GM12878 (cell line): Measurements from ENCODE around the gene GABRB2. TPM values are rescaled to one million over a fixed set of nuclear protein-coding genes. Genes with fewer than 3 reads are reported as not detected.

ENCODE experiments used
- ATAC-seq: fragments of 200-7000 bp; cut with Tn5 transposase; 3 replicates; pipeline ENCODE4 v1.9.1; 2020; ENCODE audit warnings: mild to moderate bottlenecking, moderate library complexity
- BruUV-seq: library from RNA; stranded (reverse); fragments of 400-500 nt; replicated peaks from 2 replicates; lab custom pipeline; 2021; lab: Mats Ljungman, UMichigan
- CTCF ChIA-PET: fragments of 300-600 bp; sonication (Branson Sonifier 250); formaldehyde crosslinking; extraction: SDS; loops from one replicate; lab custom pipeline; 2021; ENCODE audit warnings: inconsistent platforms; lab: Yijun Ruan, JAX
- POLR2A ChIA-PET: fragments of 350-600 bp; formaldehyde crosslinking; extraction: SDS; loops from one replicate; lab custom pipeline; 2021; ENCODE audit warnings: inconsistent platforms; lab: Charles Lee
- RAD21 ChIA-PET: fragments of 300-600 bp; sonication (Branson Sonifier 250); formaldehyde crosslinking; loops from one replicate; lab custom pipeline; 2023; ENCODE audit warnings: antibody characterized with exemption; ENCODE audit not compliant: unreplicated experiment; lab: Charles Lee
- SMC1A ChIA-PET: fragments of 300-600 bp; sonication (Branson Sonifier 250); formaldehyde crosslinking; loops from one replicate; lab custom pipeline; 2023; ENCODE audit not compliant: unreplicated experiment, uncharacterized antibody; lab: Charles Lee
- DNase-seq: peaks from one replicate; pipeline ENCODE4 v3.0.0-alpha.2; 2011; ENCODE audit warnings: low read depth, low spot score
- FAIRE-seq: peaks from 3 replicates; lab custom pipeline; 2011; peaks lifted over from hg19 to GRCh38; lab: Jason Lieb, UNC
- H2AFZ ChIP-seq: 2 replicates; pipeline ENCODE4 v1.6.0; 2011; ENCODE audit warnings: low read depth, low read length, control low read depth; ENCODE audit not compliant: control insufficient read depth
- H3K27ac ChIP-seq: 2 replicates; pipeline ENCODE4 v1.5.1; 2011; ENCODE audit warnings: control low read depth; ENCODE audit not compliant: control insufficient read depth, insufficient read depth
- H3K27me3 ChIP-seq, 2 experiments: replicated peaks in 1 of 2; 2 replicates each; pipeline versions ENCODE4 v1.6.0 to v1.6.1; 2011; ENCODE audit warnings: low read length in 1 of 2; ENCODE audit not compliant: control insufficient read depth in 2 of 2, insufficient read depth in 2 of 2
- H3K36me3 ChIP-seq, 2 experiments: 2 replicates each; pipeline ENCODE4 v1.5.1; 2011; ENCODE audit warnings: low read length in 1 of 2; ENCODE audit not compliant: control insufficient read depth in 2 of 2, insufficient read depth in 2 of 2
- H3K4me1 ChIP-seq: 2 replicates; pipeline ENCODE4 v1.6.1; 2011; ENCODE audit warnings: mild to moderate bottlenecking, low read length, moderate library complexity, mixed read lengths; ENCODE audit not compliant: control insufficient read depth, insufficient read depth
- H3K4me2 ChIP-seq: 2 replicates; pipeline ENCODE4 v1.6.0; 2011; ENCODE audit warnings: control low read depth; ENCODE audit not compliant: control insufficient read depth, insufficient read depth
- H3K4me3 ChIP-seq: fragments of 200-600 bp; sonication (generic); 2 replicates; pipeline ENCODE4 v1.5.1; 2016
- H3K79me2 ChIP-seq: 2 replicates; pipeline ENCODE4 v1.6.0; 2011; ENCODE audit warnings: low read length; ENCODE audit not compliant: control insufficient read depth, insufficient read depth
- H3K9ac ChIP-seq: 2 replicates; pipeline ENCODE4 v1.8.0; 2011; ENCODE audit warnings: low read length, control low read depth, mixed read lengths; ENCODE audit not compliant: control insufficient read depth, insufficient read depth
- H3K9me3 ChIP-seq: replicated peaks from 3 replicates; pipeline ENCODE4 v1.5.1; 2011; ENCODE audit warnings: mild to moderate bottlenecking, low read length; ENCODE audit not compliant: control insufficient read depth, insufficient read depth
- H4K20me1 ChIP-seq: 2 replicates; pipeline ENCODE4 v1.6.0; 2011; ENCODE audit not compliant: control insufficient read depth, insufficient read depth
- CEBPB ChIP-seq, 2 experiments: fragments of 150-350 bp in 1 of 2; IDR thresholded peaks; 2 replicates each; pipeline ENCODE4 v1.6.1; 2012 to 2014; ENCODE audit warnings: low read depth in 2 of 2, low read length in 2 of 2, borderline replicate concordance in 1 of 2, inconsistent platforms in 1 of 2
- ESRRA ChIP-seq: IDR thresholded peaks from 2 replicates; pipeline ENCODE4 v1.6.1; 2012; ENCODE audit warnings: mild to moderate bottlenecking, low read length, improper control_type of control experiment
- ETV6 ChIP-seq, 2 experiments: fragments of 450-650 bp in 1 of 2; IDR thresholded peaks in 1 of 2; conservative IDR thresholded peaks in 1 of 2; 2 replicates each; pipeline ENCODE4 v1.6.1; 2014; ENCODE audit warnings: antibody characterized with exemption in 1 of 2, borderline replicate concordance in 1 of 2, low read depth in 1 of 2, mild to moderate bottlenecking in 1 of 2, moderate library complexity in 1 of 2
- JUNB ChIP-seq: IDR thresholded peaks from 2 replicates; pipeline ENCODE4 v1.6.1; 2016; ENCODE audit warnings: antibody characterized with exemption, mild to moderate bottlenecking
- MEF2B ChIP-seq: fragments of 450-650 bp; IDR thresholded peaks from 2 replicates; pipeline ENCODE4 v1.6.1; 2018; ENCODE audit warnings: mild to moderate bottlenecking, moderate library complexity; ENCODE audit not compliant: partially characterized antibody, poor library complexity, severe bottlenecking
- MTA2 ChIP-seq: fragments of 450-650 bp; IDR thresholded peaks from 2 replicates; pipeline ENCODE4 v1.6.1; 2016; ENCODE audit warnings: low read depth, mild to moderate bottlenecking, moderate library complexity
- NFXL1 ChIP-seq: fragments of 450-650 bp; IDR thresholded peaks from 2 replicates; pipeline ENCODE4 v1.6.1; 2017; ENCODE audit warnings: antibody characterized with exemption, mild to moderate bottlenecking, borderline replicate concordance
- POLR2AphosphoS5 ChIP-seq: IDR thresholded peaks from 2 replicates; pipeline ENCODE4 v1.6.1; 2011; ENCODE audit warnings: mild to moderate bottlenecking, low read length, inconsistent platforms
- SMAD1 ChIP-seq: fragments of 450-650 bp; IDR thresholded peaks from 2 replicates; pipeline ENCODE4 v1.6.1; 2018; ENCODE audit warnings: mild to moderate bottlenecking, low read depth; ENCODE audit not compliant: partially characterized antibody
- STAT3 ChIP-seq: IDR thresholded peaks from 2 replicates; pipeline ENCODE4 v1.6.1; 2011; ENCODE audit warnings: low read depth, low read length, improper control_type of control experiment
- ZBED1 ChIP-seq: IDR thresholded peaks from 2 replicates; pipeline ENCODE4 v1.6.1; 2016; ENCODE audit warnings: borderline replicate concordance
- WGBS: methylation state at CpG from one replicate; pipeline ENCODE4 v1.1.6; 2016; ENCODE audit warnings: low lambda C conversion rate; ENCODE audit not compliant: insufficient replicate concordance, insufficient coverage; ENCODE audit errors: missing lambda C conversion rate; 5-methylcytosine and 5-hydroxymethylcytosine counted together
- in situ Hi-C: fragments of 300-500 bp; cut with MboI; formaldehyde crosslinking; loops from 9 replicates; pipeline ENCODE4 v1.14.3; 2018; ENCODE audit warnings: mixed read lengths
- intact Hi-C: fragments of 100-400 bp; cut with micrococcal nuclease; formaldehyde crosslinking; loops from one replicate; pipeline ENCODE4 v1.14.2; 2022; ENCODE audit not compliant: unreplicated experiment
- polyA plus RNA-seq, 11 experiments: library from polyadenylated mRNA; depleted of rRNA in 4 of 11; unstranded in 6 of 11; stranded (reverse) in 5 of 11; fragments of >200 nt; fragmentation: Nextera tagmentation in 4 of 11; fragmentation: Illumina TruSeq in 1 of 11; extraction: Ambion mirVana in 4 of 11; extraction: Trizol in 1 of 11; gene quantifications; 1 replicate in 1 of 11; 2 replicates in 10 of 11; pipeline versions ENCODE4 v1.2.1 to v1.2.3, GENCODE V29; 2011 to 2016; ENCODE audit warnings: inconsistent platforms in 2 of 11, missing spikeins in 2 of 11, low read depth in 1 of 11
- total RNA-seq, 4 experiments: library from RNA; depleted of rRNA in 3 of 4; stranded (reverse); fragments of >200 nt in 3 of 4; fragmentation: Illumina TruSeq in 1 of 4; extraction: Trizol in 1 of 4; gene quantifications; 2 replicates each; pipeline versions ENCODE4 v1.2.1 to v1.2.3, GENCODE V29; 2013 to 2021
- TF ChIP-seq, protein P1 (sequence below): IDR thresholded peaks from 2 replicates; pipeline ENCODE4 v1.6.1; 2012; ENCODE audit warnings: improper control_type of control experiment, low read depth, low read length; ENCODE audit not compliant: insufficient replicate concordance
- TF ChIP-seq, protein P2 (sequence below): fragments of 450-650 bp; IDR thresholded peaks from 2 replicates; pipeline ENCODE4 v1.6.1; 2017; ENCODE audit warnings: mild to moderate bottlenecking

GABRB2 gene
- total and polyA plus RNA-seq, 10 of the 15 experiments (the other 5 are each of a cell fraction or from before 2014, with no cell fraction given) = 0.12 to 0.85 (median 0.43) TPM

DNA sequence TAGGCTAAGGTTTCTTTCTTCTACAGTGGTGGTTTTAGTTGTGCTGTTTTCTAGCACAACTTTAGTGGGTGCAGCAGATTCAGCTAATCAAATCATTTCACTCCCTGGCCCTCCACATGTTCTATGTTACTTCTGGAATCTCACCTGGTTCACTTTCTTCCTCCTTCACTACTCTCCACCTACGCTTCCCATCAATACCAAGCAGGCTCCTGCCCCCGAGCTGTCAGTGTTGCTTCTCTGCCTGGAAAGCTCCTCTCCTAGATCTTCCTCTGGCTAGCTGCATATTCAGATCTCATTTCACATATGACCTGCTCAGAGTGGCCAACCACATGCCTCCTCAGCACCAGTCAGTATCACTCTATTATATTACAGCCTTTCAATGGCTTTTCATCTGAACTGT lies 19.6 kb upstream of the GABRB2 start:
- no peak overlapping the region for H3K9ac ChIP-seq
- in situ Hi-C loops = no loop called here
- DNase-seq = no peak
- H3K36me3 ChIP-seq = no peaks in the 10 kb centered on the region
- H4K20me1 ChIP-seq = no peaks in the 10 kb centered on the region
- ChIA-PET CTCF (no interaction called here), POLR2A (no interaction called here), RAD21 (no interaction called here), SMC1A (interaction anchor here (1.1 kb wide), 1 partner anchor 11 kb away, joined by 3 read pairs; no protein-coding TSS in a partner anchor)
- no peak for ATAC-seq
- no peaks in the 10 kb centered on the region for H3K79me2 ChIP-seq
- H3K9me3 ChIP-seq = no peaks in the 10 kb centered on the region
- no peaks in the 10 kb centered on the region for H3K27me3 ChIP-seq
- H3K4me3 ChIP-seq = no peak overlapping the region
- no peak overlapping the region for H3K4me2 ChIP-seq
- H2AFZ ChIP-seq = no peak overlapping the region
- WGBS = 18% methylated on average over 2 of the region's 2 CpGs
- FAIRE-seq = no peak
- TF ChIP-seq MEF2B = no peak
- TF ChIP-seq NFXL1 = no peak
- no peak for TF ChIP-seq CEBPB (IDR thresholded peaks at IDR 0.05; ENCODE audit: borderline replicate concordance in 1 of 2, low read depth in 2 of 2, low read length in 2 of 2)
- TF ChIP-seq MTA2 = no peak
- no peak for TF ChIP-seq ETV6 (conservative IDR thresholded peaks at IDR 0.05 in 1 of 2, IDR thresholded peaks at IDR 0.05 in 1 of 2; ENCODE audit: borderline replicate concordance in 1 of 2, low read depth in 1 of 2)
- TF ChIP-seq, protein P1, sequence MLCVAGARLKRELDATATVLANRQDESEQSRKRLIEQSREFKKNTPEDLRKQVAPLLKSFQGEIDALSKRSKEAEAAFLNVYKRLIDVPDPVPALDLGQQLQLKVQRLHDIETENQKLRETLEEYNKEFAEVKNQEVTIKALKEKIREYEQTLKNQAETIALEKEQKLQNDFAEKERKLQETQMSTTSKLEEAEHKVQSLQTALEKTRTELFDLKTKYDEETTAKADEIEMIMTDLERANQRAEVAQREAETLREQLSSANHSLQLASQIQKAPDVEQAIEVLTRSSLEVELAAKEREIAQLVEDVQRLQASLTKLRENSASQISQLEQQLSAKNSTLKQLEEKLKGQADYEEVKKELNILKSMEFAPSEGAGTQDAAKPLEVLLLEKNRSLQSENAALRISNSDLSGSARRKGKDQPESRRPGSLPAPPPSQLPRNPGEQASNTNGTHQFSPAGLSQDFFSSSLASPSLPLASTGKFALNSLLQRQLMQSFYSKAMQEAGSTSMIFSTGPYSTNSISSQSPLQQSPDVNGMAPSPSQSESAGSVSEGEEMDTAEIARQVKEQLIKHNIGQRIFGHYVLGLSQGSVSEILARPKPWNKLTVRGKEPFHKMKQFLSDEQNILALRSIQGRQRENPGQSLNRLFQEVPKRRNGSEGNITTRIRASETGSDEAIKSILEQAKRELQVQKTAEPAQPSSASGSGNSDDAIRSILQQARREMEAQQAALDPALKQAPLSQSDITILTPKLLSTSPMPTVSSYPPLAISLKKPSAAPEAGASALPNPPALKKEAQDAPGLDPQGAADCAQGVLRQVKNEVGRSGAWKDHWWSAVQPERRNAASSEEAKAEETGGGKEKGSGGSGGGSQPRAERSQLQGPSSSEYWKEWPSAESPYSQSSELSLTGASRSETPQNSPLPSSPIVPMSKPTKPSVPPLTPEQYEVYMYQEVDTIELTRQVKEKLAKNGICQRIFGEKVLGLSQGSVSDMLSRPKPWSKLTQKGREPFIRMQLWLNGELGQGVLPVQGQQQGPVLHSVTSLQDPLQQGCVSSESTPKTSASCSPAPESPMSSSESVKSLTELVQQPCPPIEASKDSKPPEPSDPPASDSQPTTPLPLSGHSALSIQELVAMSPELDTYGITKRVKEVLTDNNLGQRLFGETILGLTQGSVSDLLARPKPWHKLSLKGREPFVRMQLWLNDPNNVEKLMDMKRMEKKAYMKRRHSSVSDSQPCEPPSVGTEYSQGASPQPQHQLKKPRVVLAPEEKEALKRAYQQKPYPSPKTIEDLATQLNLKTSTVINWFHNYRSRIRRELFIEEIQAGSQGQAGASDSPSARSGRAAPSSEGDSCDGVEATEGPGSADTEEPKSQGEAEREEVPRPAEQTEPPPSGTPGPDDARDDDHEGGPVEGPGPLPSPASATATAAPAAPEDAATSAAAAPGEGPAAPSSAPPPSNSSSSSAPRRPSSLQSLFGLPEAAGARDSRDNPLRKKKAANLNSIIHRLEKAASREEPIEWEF = no peak
- TF ChIP-seq SMAD1 = no peak
- no peak for TF ChIP-seq JUNB
- TF ChIP-seq, protein P2, sequence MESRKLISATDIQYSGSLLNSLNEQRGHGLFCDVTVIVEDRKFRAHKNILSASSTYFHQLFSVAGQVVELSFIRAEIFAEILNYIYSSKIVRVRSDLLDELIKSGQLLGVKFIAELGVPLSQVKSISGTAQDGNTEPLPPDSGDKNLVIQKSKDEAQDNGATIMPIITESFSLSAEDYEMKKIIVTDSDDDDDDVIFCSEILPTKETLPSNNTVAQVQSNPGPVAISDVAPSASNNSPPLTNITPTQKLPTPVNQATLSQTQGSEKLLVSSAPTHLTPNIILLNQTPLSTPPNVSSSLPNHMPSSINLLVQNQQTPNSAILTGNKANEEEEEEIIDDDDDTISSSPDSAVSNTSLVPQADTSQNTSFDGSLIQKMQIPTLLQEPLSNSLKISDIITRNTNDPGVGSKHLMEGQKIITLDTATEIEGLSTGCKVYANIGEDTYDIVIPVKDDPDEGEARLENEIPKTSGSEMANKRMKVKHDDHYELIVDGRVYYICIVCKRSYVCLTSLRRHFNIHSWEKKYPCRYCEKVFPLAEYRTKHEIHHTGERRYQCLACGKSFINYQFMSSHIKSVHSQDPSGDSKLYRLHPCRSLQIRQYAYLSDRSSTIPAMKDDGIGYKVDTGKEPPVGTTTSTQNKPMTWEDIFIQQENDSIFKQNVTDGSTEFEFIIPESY = no peak
- TF ChIP-seq STAT3 = no peak
- no peak for TF ChIP-seq ESRRA
- no peak for TF ChIP-seq ZBED1
- no peak for TF ChIP-seq POLR2AphosphoS5
- BruUV-seq = no TSS peak
- intact Hi-C loops = no loop called here
- no peaks in the 10 kb centered on the region for H3K4me1 ChIP-seq
- no peak overlapping the region for H3K27ac ChIP-seq
